Epithelial cell of proximal tubule (primary cell): ENCODE measurements around the gene NR2F1-AS1. TPM values are rescaled to one million over a fixed set of nuclear protein-coding genes. Genes with fewer than 3 reads are reported as not detected.

ENCODE experiments used
- DNase-seq: peaks from one replicate; pipeline ENCODE4 v3.0.0-alpha.2; 2011; ENCODE audit warnings: low read depth
- H3K4me3 ChIP-seq: 2 replicates; pipeline ENCODE4 v1.5.1; 2011; ENCODE audit warnings: low read depth, mild to moderate bottlenecking, low read length
- CTCF ChIP-seq: conservative IDR thresholded peaks from 2 replicates; pipeline ENCODE4 v1.5.1; 2012; ENCODE audit warnings: low read depth, mild to moderate bottlenecking, low read length
- total RNA-seq: library from RNA; depleted of rRNA; stranded (reverse); fragments of >200 nt; gene quantifications from 2 replicates; pipeline ENCODE4 v1.2.3, GENCODE V29; 2015

The NR2F1-AS1 gene
- total RNA-seq, 1 donor from 2014 or later: 1.6 TPM

DNA sequence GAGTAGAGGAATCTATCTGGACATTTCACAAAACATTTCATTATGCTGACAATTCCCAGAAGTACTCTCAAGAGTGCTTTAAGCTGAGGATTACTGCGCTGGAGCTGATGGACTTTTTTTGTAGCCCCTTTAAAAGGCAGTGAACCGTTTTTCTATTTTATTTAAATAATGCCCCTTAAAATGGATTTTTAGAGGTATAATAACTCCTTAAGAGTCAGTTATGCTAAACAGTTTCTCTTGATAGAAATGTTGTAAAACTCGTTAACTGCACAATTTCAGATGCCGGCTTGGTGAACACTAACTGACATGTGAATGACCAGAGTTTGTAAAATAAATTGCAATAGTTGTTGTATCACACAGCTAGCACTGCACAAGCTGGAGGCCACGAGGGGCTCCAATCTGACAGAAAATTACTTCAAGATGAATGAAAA, 174.0 kb downstream of the NR2F1-AS1 start:
- TF ChIP-seq CTCF: no peak
- no peak for DNase-seq

GRCh38 chr5:93404246-93404645, 176.8 kb downstream of the NR2F1-AS1 start:
- no peak for DNase-seq
- no peak for TF ChIP-seq CTCF
- H3K4me3 ChIP-seq: no peak overlapping the region

More for the DNA sequence above, 174.0 kb downstream of the NR2F1-AS1 start:
- no peak overlapping the region for H3K4me3 ChIP-seq

DNA sequence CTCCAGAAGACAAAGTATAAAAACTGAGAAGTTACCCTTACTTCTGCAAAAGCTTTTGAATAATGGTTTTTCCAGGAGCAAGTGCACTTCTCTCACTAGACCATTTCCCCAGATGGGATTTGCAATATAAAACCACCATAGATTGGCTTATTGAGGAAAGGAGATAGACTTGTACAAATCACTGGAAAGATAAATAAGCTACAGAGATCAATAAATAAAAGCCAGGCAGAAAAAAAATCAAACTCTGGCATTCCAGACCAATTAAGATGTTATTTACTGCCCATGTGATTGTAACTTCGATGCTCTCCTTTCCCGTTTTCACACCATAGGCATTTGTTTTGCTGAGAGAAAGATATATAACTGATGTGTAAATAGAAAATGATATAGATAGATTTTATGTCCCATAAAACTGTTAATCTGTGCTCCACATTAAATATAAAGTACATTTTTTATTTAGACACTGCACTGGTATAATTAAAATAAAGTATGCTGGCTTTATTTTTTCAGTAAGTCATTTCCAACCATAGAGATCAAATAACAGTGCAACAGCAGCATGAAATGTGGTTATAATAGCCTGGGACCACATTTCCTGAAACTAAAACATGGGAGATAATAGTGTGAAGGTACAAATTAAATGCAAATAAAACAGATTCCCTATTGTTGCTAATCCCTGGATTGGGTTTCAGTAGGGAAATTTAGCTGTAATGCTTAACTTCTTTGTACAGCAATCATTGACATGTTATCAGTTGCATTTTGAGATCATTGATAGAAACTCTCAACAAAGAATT, 177.7 kb downstream of the NR2F1-AS1 start:
- DNase-seq: no peak
- H3K4me3 ChIP-seq: no peak overlapping the region
- no peak for TF ChIP-seq CTCF

DNA sequence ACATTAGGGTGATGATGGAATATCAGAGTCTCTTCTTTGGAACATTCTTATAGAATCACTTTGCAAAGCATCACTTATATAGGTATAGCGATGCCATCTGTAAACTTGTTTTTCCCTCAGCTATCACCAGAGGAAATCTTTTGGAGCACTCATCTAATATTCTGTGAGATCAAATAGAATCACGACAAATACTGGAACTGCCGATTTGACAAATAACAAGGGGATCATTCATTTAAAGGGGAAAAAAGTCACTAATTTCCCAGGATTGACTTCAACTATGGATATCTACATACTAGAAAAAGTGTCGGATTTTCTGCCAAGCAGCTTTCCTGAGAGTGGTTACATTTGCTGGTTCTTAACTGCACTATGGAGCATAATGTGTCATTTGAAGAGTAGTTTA, 178.6 kb downstream of the NR2F1-AS1 start:
- DNase-seq: no peak
- no peak for TF ChIP-seq CTCF
- no peak overlapping the region for H3K4me3 ChIP-seq

GRCh38 chr5:93401634-93402213, 179.3 kb downstream of the NR2F1-AS1 start:
- TF ChIP-seq CTCF: no peak
- no peak for DNase-seq
- no peak overlapping the region for H3K4me3 ChIP-seq

DNA sequence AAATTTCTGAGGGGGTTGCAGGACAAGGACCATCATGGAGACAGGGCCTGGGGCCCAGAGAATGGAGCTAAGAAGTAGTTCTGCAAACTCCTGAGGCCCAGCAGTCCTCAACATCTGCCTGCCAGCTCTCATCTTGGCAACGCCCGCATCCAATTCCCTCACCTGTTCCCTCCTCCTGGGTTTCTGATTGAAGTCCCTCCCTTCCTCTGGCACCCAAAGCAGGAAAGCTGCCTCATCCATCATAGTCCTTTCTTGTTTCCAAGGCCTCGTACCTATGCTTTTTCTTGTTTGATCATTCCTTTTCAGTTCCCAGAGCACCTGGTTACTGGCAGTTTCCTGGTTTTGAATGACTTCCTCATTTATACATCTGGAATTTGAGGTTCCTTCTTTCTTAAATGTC, 181.3 kb downstream of the NR2F1-AS1 start:
- H3K4me3 ChIP-seq: no peak overlapping the region
- DNase-seq: no peak
- no peak for TF ChIP-seq CTCF
